Heart left ventricle (tissue), 16 donors: ENCODE data around the gene BIRC2. TPM values are rescaled to one million over a fixed set of nuclear protein-coding genes. Genes with fewer than 3 reads are reported as not detected.
A peak's percentile ranks its signal among the peaks of the same experiment; 100 is the strongest.

ENCODE experiments used
- ATAC-seq, 4 donors: fragments of 200-7000 bp; cut with Tn5 transposase; one replicate each; pipeline ENCODE4 v1.9.1; 2020 to 2022; ENCODE audit warnings: moderate library complexity in 4 of 4, mild to moderate bottlenecking in 3 of 4, moderate number of reproducible peaks in 1 of 4
- DNase-seq, 5 donors: peaks; one replicate each; pipeline ENCODE4 v3.0.0-alpha.2; 2020
- H3K27ac ChIP-seq, 12 donors: fragments of 200-600 bp; sonication (generic) in 4 of 12; one replicate each; pipeline versions ENCODE4 v1.5.0 to v1.8.0; 2016 to 2022; ENCODE audit warnings: mild to moderate bottlenecking in 2 of 12
- H3K27me3 ChIP-seq, 9 donors: fragments of 200-600 bp; sonication (generic) in 2 of 9; one replicate each; pipeline versions ENCODE4 v1.5.1 to v1.8.0; 2016 to 2022; ENCODE audit warnings: mild to moderate bottlenecking in 3 of 9
- H3K36me3 ChIP-seq, 9 donors: fragments of 200-600 bp; sonication (generic) in 2 of 9; one replicate each; pipeline versions ENCODE4 v1.5.0 to v1.8.0; 2018 to 2022; ENCODE audit warnings: mild to moderate bottlenecking in 2 of 9
- H3K4me1 ChIP-seq, 12 donors: fragments of 200-600 bp; sonication (generic) in 4 of 12; one replicate each; pipeline versions ENCODE4 v1.5.0 to v1.8.0; 2016 to 2022; ENCODE audit warnings: mild to moderate bottlenecking in 3 of 12
- H3K4me3 ChIP-seq, 12 donors: fragments of 200-600 bp; sonication (generic) in 4 of 12; one replicate each; pipeline versions ENCODE4 v1.5.0 to v1.8.0; 2017 to 2022; ENCODE audit warnings: mild to moderate bottlenecking in 9 of 12, moderate library complexity in 4 of 12
- H3K9me3 ChIP-seq, 12 donors: fragments of 200-600 bp; sonication (generic) in 4 of 12; one replicate each; pipeline versions ENCODE4 v1.5.0 to v1.8.0; 2016 to 2022; ENCODE audit warnings: mild to moderate bottlenecking in 1 of 12
- POLR2A ChIP-seq, 2 donors: fragments of 450-650 bp; IDR thresholded peaks; one replicate each; pipeline ENCODE4 v1.6.1; 2017; ENCODE audit warnings: antibody characterized with exemption in 2 of 2, mild to moderate bottlenecking in 2 of 2, moderate library complexity in 2 of 2
- WGBS, 4 donors: extraction: QIAGEN DNeasy Blood & Tissue Kit in 2 of 4; methylation state at CpG; one replicate each; pipeline versions ENCODE4 v1.1.5 to v1.1.7; 2013 to 2018; 5-methylcytosine and 5-hydroxymethylcytosine counted together
- intact Hi-C, 10 donors: fragments of 100-400 bp; cut with DNase I; formaldehyde crosslinking; loops; one replicate each; pipeline versions ENCODE4 v1.11.1 to v1.14.2; 2022
- polyA plus RNA-seq, 2 donors: library from polyadenylated mRNA; stranded (reverse); fragments of 200-250 nt; gene quantifications; one replicate each; pipeline ENCODE4 v1.2.3, GENCODE V29; 2013
- total RNA-seq, 9 donors: library from RNA; depleted of rRNA in 2 of 9; stranded (reverse); fragments of >200 nt in 2 of 9; fragmentation: NEBNext Ultra II Directional in 3 of 9; extraction: Animal tissue kit (Norgen Biotek cat#: 25700) in 3 of 9; gene quantifications; one replicate each; pipeline versions ENCODE4 v1.1.0 to v1.2.4, GENCODE V29; 2016 to 2023
- TF ChIP-seq, protein P1 (sequence below), 12 donors: fragments of 200-600 bp; sonication (generic) in 4 of 12; IDR thresholded peaks; one replicate each; pipeline versions ENCODE4 v1.5.0 to v1.8.0; 2018 to 2022; ENCODE audit warnings: antibody characterized with exemption in 12 of 12, mild to moderate bottlenecking in 5 of 12
- donor health status: ischemic (EF 13 %, LVEDD 7.1; RV severe dilation, severe dysfunction).
- donor health status: healthy with polysubstance abuse.
- donor health status: DM: no; HTN: yes; CAD: no.
- donor health status: DM: no; HTN: no; CAD: no.
- donor health status: ischemic (EF 25% LVEDD 6.9; RV normal size, moderate dysfunction).
- donor health status: ischemic (EF 25% LVEDD 5.7; RV mildly dilated, moderate dysfunction).
- donor health status: healthy.
- donor health status: DM: yes; HTN: yes; CAD: no.
- donor health status: ischemic (EF 35%, LVEDD 5.7; RV mildly dilated, moderate dysfunction).
- donor health status: nonischemic (EF 11% LVEDD 7.7; RV severe dilation, severe dysfunction).
- donor health status: DM: yes; HTN: yes; CAD: no.
- donor health status: PGD.
- donor health status: ischemic (EF 29% LVEDD 5.4; RV normal size, mild dysfunction).
- donor health status: nonischemic (EF 23%, LVEDD 6.1; RV moderate dilation, normal function).

BIRC2 gene
- total and polyA plus RNA-seq, 11 donors: 17.9 to 39.9 (median 32.7) TPM

DNA sequence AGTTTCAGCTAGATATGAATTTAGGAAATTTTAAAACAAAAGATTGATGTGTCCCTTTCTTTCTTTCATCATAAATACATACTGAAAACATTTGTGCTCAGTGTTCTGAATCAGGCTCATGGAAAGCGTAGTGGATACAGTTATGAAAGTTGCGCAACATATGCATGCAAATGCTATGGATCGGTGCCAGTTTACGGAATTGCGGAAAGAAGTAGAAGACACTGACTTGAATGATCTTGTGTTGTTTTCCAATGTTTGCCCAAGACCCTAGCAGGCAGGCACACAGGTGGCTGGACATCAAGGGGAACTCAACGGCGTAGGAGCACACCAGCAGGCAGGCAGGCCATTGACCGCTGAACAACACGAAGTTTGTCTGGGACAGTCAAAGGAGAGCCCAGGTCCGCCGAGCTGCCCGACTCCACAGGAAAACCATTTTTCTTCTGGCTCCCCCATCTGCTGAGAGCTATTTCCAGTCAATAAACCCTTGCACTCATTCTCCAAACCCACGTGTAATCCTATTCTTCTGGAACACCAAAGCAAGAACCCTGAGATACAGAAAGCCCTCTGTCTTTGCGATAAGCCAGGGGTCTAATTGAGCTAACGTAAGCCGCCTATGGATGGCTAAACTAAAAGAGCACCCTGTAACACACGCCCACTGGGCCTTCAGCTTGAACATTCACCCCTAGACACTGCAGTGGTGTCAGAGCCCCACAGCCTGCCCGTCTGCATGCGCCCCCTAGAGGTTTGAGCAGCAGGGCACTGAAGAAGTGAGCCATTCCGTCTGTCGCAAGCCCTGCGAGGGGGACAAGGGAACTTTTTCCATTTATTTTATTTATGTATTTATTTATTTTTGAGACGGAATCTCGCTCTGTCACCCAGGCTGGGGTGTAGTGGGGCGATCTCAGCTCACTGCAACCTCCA lies 37.1 kb upstream of the BIRC2 start:
- TF ChIP-seq POLR2A (IDR thresholded peaks at IDR 0.05): no peak
- TF ChIP-seq, protein P1, sequence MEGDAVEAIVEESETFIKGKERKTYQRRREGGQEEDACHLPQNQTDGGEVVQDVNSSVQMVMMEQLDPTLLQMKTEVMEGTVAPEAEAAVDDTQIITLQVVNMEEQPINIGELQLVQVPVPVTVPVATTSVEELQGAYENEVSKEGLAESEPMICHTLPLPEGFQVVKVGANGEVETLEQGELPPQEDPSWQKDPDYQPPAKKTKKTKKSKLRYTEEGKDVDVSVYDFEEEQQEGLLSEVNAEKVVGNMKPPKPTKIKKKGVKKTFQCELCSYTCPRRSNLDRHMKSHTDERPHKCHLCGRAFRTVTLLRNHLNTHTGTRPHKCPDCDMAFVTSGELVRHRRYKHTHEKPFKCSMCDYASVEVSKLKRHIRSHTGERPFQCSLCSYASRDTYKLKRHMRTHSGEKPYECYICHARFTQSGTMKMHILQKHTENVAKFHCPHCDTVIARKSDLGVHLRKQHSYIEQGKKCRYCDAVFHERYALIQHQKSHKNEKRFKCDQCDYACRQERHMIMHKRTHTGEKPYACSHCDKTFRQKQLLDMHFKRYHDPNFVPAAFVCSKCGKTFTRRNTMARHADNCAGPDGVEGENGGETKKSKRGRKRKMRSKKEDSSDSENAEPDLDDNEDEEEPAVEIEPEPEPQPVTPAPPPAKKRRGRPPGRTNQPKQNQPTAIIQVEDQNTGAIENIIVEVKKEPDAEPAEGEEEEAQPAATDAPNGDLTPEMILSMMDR (IDR thresholded peaks at IDR 0.05): peak in 3 of 12 donors; percentile 6 to 15 (median 7)
- no peak overlapping the region for H3K4me3 ChIP-seq
- H3K9me3 ChIP-seq: no peaks in the 10 kb centered on the region
- H3K27ac ChIP-seq: no peak overlapping the region
- intact Hi-C loops: no loop called here
- DNase-seq: no peak
- H3K27me3 ChIP-seq: no peaks in the 10 kb centered on the region
- ATAC-seq: no peak
- 89 to 92% (median 91%) methylated on average over 25 of the region's 25 CpGs for WGBS, 4 donors
- H3K36me3 ChIP-seq: no peaks in the 10 kb centered on the region
- H3K4me1 ChIP-seq: peaks cover 0 to 59% (median 4%) of the 10 kb centered on the region in 12 donors

DNA sequence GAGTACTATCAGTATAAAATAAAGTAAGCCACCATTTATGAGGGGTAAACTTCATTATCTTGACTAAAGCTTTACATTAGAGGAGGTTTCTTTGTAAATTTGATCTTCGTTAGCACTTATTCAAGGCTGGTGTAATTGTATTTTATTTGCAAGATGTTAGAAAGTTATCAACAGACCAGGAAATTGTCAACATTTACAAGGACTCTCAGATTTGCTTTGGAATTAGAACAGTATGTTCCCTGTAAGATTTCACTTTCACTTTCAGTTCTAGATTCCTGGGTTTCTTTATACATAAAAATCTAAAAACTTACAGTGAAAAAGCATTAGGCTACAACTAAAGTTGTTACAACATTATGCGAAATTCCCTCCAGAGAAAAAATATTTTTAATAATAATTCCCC lies 34.3 kb upstream of the BIRC2 start:
- 50 to 66% (median 55%) methylated on average over 2 of the region's 2 CpGs for WGBS, 4 donors
- intact Hi-C loops: loop anchor here in 1 of 10 donors (1.0 kb wide), 1 partner anchor 35 kb away; the partner anchor contains the start of gene BIRC2
- Histone ChIP-seq H3K27ac (peak overlapping the region; percentile 18 to 89 (median 66)), H3K4me1 (peaks cover 0 to 42% (median 3%) of the 10 kb centered on the region in 12 donors), H3K36me3 (no peaks in the 10 kb centered on the region), H3K9me3 (no peaks in the 10 kb centered on the region), H3K27me3 (no peaks in the 10 kb centered on the region), H3K4me3 (peak overlapping the region in 9 of 12 donors; percentile 22 to 51 (median 35))
- TF ChIP-seq, protein P1 (IDR thresholded peaks at IDR 0.05): no peak
- ATAC-seq (no peak), DNase-seq (no peak)

DNA sequence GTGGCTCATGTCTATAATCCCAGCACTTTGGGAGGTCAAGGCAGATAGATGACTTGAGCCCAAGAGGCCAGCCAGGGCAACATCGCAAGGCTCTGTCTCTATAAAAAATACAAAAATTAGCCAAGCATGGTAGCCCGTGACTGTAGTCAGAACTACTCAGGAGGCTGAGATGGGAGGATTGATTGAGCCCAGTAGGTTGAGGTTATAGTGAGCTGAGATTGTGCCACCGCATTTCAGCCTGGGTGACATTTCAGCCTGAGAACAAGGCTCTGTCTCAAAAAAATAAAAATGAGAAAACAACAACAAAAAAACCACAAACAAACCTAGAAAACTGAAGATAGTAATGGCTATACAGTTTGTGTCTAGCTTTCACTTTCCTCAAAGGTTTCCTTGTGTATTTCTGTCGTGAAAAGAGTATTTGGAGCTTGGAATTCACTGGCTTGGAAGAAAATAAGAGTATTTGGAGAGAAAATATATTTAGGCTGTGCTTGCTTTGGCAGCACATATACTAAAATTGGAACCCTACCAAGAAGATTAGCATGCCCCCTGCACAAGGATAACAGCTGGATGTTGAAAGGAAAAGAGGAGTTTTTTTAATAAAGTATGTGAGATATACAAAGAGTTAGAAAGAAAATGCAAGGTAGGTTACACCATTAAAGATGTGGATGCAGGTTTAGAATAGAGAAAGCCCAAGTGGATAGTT lies 33.6 kb upstream of the BIRC2 start:
- intact Hi-C loops: loop anchor here in 1 of 10 donors (1.0 kb wide), 1 partner anchor 34 kb away; the partner anchor contains the start of gene BIRC2
- H3K4me3 ChIP-seq: peak overlapping the region in 9 of 12 donors; percentile 22 to 51 (median 35)
- H3K4me1 ChIP-seq: peaks cover 0 to 46% (median 6%) of the 10 kb centered on the region in 12 donors
- ATAC-seq: no peak
- H3K27ac ChIP-seq: peak overlapping the region; percentile 18 to 89 (median 66)
- no peak for DNase-seq
- TF ChIP-seq, protein P1 (IDR thresholded peaks at IDR 0.05): no peak
- TF ChIP-seq POLR2A (IDR thresholded peaks at IDR 0.05): no peak
- no peaks in the 10 kb centered on the region for H3K36me3 ChIP-seq
- WGBS, 4 donors: 49 to 73% (median 59%) methylated on average over 4 of the region's 4 CpGs
- H3K27me3 ChIP-seq: no peaks in the 10 kb centered on the region
- H3K9me3 ChIP-seq: no peaks in the 10 kb centered on the region

- ATAC-seq (no peak), DNase-seq (no peak)
- intact Hi-C loops: no loop called here
- Histone ChIP-seq H3K27ac (peak overlapping the region in 2 of 12 donors; percentile 12 to 89), H3K4me1 (peaks cover 0 to 60% (median 6%) of the 10 kb centered on the region in 12 donors), H3K27me3 (no peaks in the 10 kb centered on the region), H3K9me3 (no peaks in the 10 kb centered on the region), H3K36me3 (no peaks in the 10 kb centered on the region), H3K4me3 (no peak overlapping the region)
- WGBS, 4 donors: 88 to 93% (median 91%) methylated on average over 2 of the region's 2 CpGs
- no peak for TF ChIP-seq POLR2A (IDR thresholded peaks at IDR 0.05)
- TF ChIP-seq, protein P1 (IDR thresholded peaks at IDR 0.05): no peak
These were observed 32.2 kb upstream of the BIRC2 start for GRCh38 chr11:102314784-102315183.
